ENCODE data around the gene CWH43. TPM values are rescaled to one million over a fixed set of nuclear protein-coding genes. Genes with fewer than 3 reads are reported as not detected.
"Not testable (repeated sequence)": the region's sequence is repeated elsewhere in the genome, so short reads cannot be mapped to it uniquely, and the experiment has no call there.

CWH43 gene
- polyA plus RNA-seq, 1 of the 3 experiments (the other 2 are of a cell fraction): not detected

GRCh38 chr4:49108183-49108978 lies 122.3 kb downstream of the CWH43 start:
- H3K9ac ChIP-seq; H3K4me2 ChIP-seq; CTCF ChIA-PET; H3K36me3 ChIP-seq (replicated peaks in 1 of 2; ENCODE audit: control insufficient read depth in 1 of 2, insufficient read depth in 2 of 2, low read length in 1 of 2); H4K20me1 ChIP-seq (ENCODE audit: insufficient read depth); H3K9me2 ChIP-seq; H3F3A ChIP-seq (replicated peaks; ENCODE audit: insufficient read depth); H2AFZ ChIP-seq (ENCODE audit: low read depth); H3K27ac ChIP-seq (ENCODE audit: low read depth in 2 of 2, low read length in 1 of 2); H3K27me3 ChIP-seq (ENCODE audit: insufficient read depth); H3K4me3 ChIP-seq (ENCODE audit: low read depth in 2 of 2, low read length in 1 of 2); H3K79me2 ChIP-seq (ENCODE audit: insufficient read depth); H3K9me3 ChIP-seq; DNase-seq; H3K4me1 ChIP-seq (ENCODE audit: control insufficient read depth in 1 of 2, insufficient read depth in 2 of 2, low read depth in 1 of 2, low read length in 1 of 2); POLR2A ChIA-PET: not testable (repeated sequence)
- WGBS (ENCODE audit: low lambda C conversion rate): 4% methylated on average over 16 of the region's 17 CpGs

- H3K9me2 ChIP-seq; CTCF ChIA-PET; H3F3A ChIP-seq (replicated peaks; ENCODE audit: insufficient read depth); H3K9ac ChIP-seq; H3K4me2 ChIP-seq; H3K79me2 ChIP-seq (ENCODE audit: insufficient read depth); H3K36me3 ChIP-seq (replicated peaks in 1 of 2; ENCODE audit: control insufficient read depth in 1 of 2, insufficient read depth in 2 of 2, low read length in 1 of 2); H4K20me1 ChIP-seq (ENCODE audit: insufficient read depth); H3K9me3 ChIP-seq; H2AFZ ChIP-seq (ENCODE audit: low read depth); H3K27me3 ChIP-seq (ENCODE audit: insufficient read depth); POLR2A ChIA-PET; H3K27ac ChIP-seq (ENCODE audit: low read depth in 2 of 2, low read length in 1 of 2); H3K4me3 ChIP-seq (ENCODE audit: low read depth in 2 of 2, low read length in 1 of 2); H3K4me1 ChIP-seq (ENCODE audit: control insufficient read depth in 1 of 2, insufficient read depth in 2 of 2, low read depth in 1 of 2, low read length in 1 of 2); DNase-seq: not testable (repeated sequence)
- 1% methylated on average over 10 of the region's 10 CpGs for WGBS (ENCODE audit: low lambda C conversion rate)
Observed at GRCh38 chr4:49109567-49110166, 123.6 kb downstream of the CWH43 start.

- H3K36me3 ChIP-seq (replicated peaks in 1 of 2; ENCODE audit: control insufficient read depth in 1 of 2, insufficient read depth in 2 of 2, low read length in 1 of 2); H3K4me2 ChIP-seq; H3K27me3 ChIP-seq (ENCODE audit: insufficient read depth); H3F3A ChIP-seq (replicated peaks; ENCODE audit: insufficient read depth); H3K9ac ChIP-seq; H3K4me1 ChIP-seq (ENCODE audit: control insufficient read depth in 1 of 2, insufficient read depth in 2 of 2, low read depth in 1 of 2, low read length in 1 of 2); H3K9me2 ChIP-seq; DNase-seq; H2AFZ ChIP-seq (ENCODE audit: low read depth); H3K79me2 ChIP-seq (ENCODE audit: insufficient read depth); H3K9me3 ChIP-seq; H3K27ac ChIP-seq (ENCODE audit: low read depth in 2 of 2, low read length in 1 of 2); H4K20me1 ChIP-seq (ENCODE audit: insufficient read depth); CTCF ChIA-PET; H3K4me3 ChIP-seq (ENCODE audit: low read depth in 2 of 2, low read length in 1 of 2); POLR2A ChIA-PET: not testable (repeated sequence)
- whole genome bisulfite sequencing (ENCODE audit: low lambda C conversion rate): 2% methylated on average over 5 of the region's 5 CpGs
Observed at GRCh38 chr4:49110579-49110978, 124.5 kb downstream of the CWH43 start.

Small RNAs within 50 kb of the gene (small RNA-seq; reads per million reads assigned to genes)
- 0 reads per million in 7 experiments for gene AC020593.1

Other genes with a start within 250 kb of the CWH43 start
- gene FRYL, start 206.0 kb upstream of the CWH43 start, polyA plus RNA-seq (2012; rRNA removed): 8.2 and 10.2 TPM in 2 replicates
- gene OCIAD1, start 155.2 kb upstream of the CWH43 start, polyA plus RNA-seq (2012; rRNA removed): 113 and 153 TPM in 2 replicates
- 235 and 387 TPM in 2 replicates for gene OCIAD2, start 79.5 kb upstream of the CWH43 start, polyA plus RNA-seq (2012; rRNA removed)